D721Med (cell line): Measurements from ENCODE around the gene ABCA2.

ENCODE experiments used
- DNase-seq: peaks from one replicate; pipeline ENCODE4 v3.0.0; 2011; ENCODE audit warnings: low spot score; ENCODE audit not compliant: insufficient read length
- FAIRE-seq: peaks from 2 replicates; lab custom pipeline; 2011; peaks lifted over from hg19 to GRCh38; lab: Jason Lieb, UNC
- TF ChIP-seq, protein P1 (sequence below): IDR thresholded peaks from 2 replicates; pipeline ENCODE4 v1.5.1; 2012; ENCODE audit warnings: mild to moderate bottlenecking, control low read depth; ENCODE audit not compliant: insufficient read depth; ENCODE audit errors: missing control alignments

ABCA2 gene

DNA sequence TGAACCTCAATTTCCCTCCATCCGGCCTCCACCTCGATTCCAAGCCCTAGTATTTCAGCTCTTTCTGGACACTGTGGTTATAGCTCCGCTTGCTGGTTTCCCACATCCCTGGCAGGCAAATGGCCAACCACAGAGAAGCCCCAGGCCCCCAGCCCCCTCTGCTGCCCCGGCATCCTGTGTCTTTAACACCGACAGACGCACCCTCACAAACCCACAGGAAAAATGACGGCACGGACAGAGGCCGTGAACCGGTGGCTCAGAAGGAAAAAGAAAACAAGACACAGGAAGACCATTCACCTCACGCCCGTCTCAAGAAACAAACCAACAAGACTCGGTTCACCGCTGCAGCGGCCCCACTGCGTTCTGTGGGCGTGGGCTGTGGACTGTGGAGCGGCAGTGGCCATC is 30.2 kb downstream of the ABCA2 start:
- DNase-seq (no peak), FAIRE-seq (no peak)
- TF ChIP-seq, protein P1, sequence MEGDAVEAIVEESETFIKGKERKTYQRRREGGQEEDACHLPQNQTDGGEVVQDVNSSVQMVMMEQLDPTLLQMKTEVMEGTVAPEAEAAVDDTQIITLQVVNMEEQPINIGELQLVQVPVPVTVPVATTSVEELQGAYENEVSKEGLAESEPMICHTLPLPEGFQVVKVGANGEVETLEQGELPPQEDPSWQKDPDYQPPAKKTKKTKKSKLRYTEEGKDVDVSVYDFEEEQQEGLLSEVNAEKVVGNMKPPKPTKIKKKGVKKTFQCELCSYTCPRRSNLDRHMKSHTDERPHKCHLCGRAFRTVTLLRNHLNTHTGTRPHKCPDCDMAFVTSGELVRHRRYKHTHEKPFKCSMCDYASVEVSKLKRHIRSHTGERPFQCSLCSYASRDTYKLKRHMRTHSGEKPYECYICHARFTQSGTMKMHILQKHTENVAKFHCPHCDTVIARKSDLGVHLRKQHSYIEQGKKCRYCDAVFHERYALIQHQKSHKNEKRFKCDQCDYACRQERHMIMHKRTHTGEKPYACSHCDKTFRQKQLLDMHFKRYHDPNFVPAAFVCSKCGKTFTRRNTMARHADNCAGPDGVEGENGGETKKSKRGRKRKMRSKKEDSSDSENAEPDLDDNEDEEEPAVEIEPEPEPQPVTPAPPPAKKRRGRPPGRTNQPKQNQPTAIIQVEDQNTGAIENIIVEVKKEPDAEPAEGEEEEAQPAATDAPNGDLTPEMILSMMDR = no peak

DNA sequence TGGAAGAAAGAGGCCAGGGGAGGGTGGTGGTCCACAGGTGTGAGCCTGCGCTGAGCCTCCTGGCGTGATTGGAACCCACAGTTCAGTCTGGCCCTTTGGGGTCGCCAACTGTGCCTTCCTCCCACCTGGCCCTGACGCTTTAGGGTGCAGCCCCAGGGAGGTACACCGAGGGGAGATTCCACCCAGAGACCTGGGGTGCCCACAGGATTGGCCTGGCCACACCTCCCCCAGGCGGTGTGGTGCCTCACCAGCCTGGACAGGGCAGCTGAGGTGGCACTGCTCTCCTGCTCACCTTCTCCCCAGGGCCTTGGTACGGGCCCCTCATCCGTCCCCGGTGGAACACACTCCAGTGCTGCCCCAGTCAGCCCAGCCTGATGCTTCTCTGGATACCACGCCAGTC is 30.7 kb downstream of the ABCA2 start:
- TF ChIP-seq, protein P1 = no peak
- FAIRE-seq (no peak), DNase-seq (no peak)

DNA sequence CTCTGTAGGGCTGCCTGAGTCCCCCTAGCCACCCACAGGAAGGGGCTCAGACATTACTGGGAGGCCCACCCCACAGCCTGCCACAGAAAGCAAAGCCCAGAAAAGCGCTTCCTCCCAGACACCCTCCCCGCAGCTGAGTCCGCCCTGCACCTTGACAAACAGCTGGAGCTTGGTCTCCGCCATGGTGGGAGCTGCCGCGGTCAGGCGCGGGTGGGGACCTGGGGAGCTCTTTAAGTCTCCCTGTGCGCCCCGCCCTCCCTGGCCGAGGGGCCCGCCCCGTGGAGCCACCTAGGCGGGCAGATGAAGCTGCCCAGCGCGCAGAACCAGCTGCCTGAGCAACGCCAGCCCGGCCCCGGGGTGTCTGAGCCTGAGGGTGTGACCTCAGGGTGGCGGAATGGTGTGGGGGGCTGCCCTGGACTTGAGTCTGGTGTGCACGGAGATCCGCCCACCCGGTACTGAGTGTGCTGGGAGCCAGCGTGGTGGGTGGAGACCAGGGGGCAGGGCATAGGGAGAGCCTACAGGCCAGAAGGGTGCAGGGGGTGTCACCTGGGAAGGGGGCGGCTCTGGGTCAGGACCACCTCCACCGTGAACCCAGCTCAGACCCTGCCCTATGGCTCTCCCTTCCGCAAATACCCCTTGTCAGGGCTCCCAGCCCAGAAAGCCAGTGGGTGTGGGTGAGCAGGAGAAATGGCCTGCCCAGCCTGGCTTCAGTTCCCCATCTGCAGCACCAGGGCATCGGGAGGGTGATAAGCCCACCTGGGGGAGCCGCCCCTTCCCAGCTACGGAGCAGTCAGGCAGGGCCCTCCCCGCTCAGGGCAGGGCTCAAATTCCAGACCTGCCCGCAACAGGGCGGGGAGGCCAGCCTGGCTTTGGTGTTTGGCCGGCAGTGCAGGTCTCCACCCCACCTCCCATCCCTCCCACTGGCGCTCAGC is 31.4 kb downstream of the ABCA2 start, which contains the start of gene CLIC3:
TSS of gene CLIC3 (minus strand) at position 208 of the 932 bp plus-strand sequence. CDS start at position 183, 25 bp downstream.
- DNase-seq (no peak), FAIRE-seq (no peak)
- TF ChIP-seq, protein P1 = no peak

DNA sequence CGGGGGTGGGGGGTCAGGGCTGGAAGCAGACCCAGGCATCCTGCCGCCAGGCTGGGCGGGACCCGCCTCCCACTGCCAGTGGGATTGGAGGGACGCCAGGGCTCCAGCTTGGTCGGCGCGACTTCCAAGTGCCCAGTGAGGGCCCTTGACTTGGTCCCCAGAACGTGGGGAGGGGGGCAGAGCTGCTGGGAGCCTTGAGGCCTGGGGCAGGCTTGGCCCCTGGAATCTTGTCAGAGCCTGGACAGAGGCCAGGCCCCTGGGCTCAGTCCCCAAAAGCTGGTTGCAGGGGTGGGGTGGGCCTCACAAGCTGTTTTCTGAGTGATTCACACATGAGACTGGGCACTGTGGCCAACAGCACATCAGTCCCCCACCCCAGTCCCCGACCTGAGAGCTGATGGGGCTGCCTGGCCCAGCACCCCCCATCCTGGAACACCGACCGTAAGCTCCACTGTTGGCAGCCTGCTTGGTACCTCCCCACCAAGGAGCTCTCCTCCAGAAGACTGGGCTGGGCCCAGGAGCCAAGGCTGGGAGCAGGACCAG is 32.2 kb downstream of the ABCA2 start:
- no peak for FAIRE-seq
- TF ChIP-seq, protein P1 = no peak
- no peak for DNase-seq

DNA sequence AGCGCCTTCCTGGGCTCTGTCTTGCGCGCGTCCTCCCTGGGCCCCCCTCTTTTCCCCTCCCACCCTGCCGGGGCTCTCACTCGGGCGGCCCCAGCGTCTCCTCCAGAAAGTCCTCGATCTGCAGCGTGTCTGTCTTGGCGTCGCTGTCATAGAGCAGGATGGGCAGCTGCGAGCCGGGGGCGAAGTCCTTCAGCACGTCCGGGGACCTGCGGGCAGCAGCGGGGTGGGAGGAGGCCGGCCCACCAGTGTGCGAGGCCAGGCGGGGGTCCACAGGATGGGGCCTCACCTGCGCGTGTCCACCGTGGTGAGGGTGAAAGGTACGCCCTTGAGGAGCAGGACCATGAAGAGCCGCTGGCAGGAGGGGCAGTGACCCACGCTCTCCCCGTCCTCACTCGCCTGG is 32.7 kb downstream of the ABCA2 start:
- TF ChIP-seq, protein P1 = no peak
- DNase-seq (no peak), FAIRE-seq (no peak)

DNA sequence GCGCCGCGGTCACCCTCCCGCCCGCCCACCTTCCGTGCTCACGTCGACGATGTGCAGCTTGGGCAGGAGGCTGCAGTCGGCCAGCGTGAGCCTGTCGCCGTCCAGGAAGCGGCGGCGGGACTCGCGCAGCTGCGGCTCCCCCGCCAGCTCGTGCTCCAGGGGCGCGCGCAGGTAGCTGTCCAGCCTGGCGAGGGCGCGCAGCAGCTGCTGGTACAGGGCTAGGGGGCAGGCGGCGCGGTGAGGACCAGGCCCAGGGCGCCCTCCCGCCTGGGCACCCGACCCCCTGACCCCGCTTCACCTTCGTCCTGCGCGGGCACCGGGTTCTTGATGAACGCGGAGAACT is 33.2 kb downstream of the ABCA2 start:
- no peak for FAIRE-seq
- no peak for DNase-seq
- TF ChIP-seq, protein P1 = no peak
